HFFc6 (cell line): ENCODE results near the gene LONP2. TPM values are rescaled to one million over a fixed set of nuclear protein-coding genes. Genes with fewer than 3 reads are reported as not detected.
A peak's percentile ranks its signal among the peaks of the same experiment; 100 is the strongest.

Experiments used
- DNase-seq: peaks from one replicate; pipeline ENCODE4 v3.0.0-alpha.2; 2018
- H3K27ac Mint-ChIP-seq: 2 replicates; pipeline ENCODE4 v1.8.0; 2020; ENCODE audit warnings: mild to moderate bottlenecking, mixed read lengths
- H3K27me3 Mint-ChIP-seq: 2 replicates; pipeline ENCODE4 v1.8.0; 2021; ENCODE audit warnings: mild to moderate bottlenecking, moderate library complexity, mixed read lengths; ENCODE audit not compliant: insufficient read depth
- H3K36me3 Mint-ChIP-seq: 2 replicates; pipeline ENCODE4 v1.8.0; 2021; ENCODE audit warnings: low read depth, mixed read lengths
- H3K4me1 Mint-ChIP-seq: 2 replicates; pipeline ENCODE4 v1.8.0; 2020; ENCODE audit warnings: low read depth, mixed read lengths
- H3K4me3 Mint-ChIP-seq: 2 replicates; pipeline ENCODE4 v1.8.0; 2020; ENCODE audit warnings: mild to moderate bottlenecking, moderate library complexity, mixed read lengths
- H3K9me3 Mint-ChIP-seq: 2 replicates; pipeline ENCODE4 v1.8.0; 2020; ENCODE audit warnings: mild to moderate bottlenecking, mixed read lengths
- total RNA-seq, 6 experiments: library from RNA; stranded (reverse); fragmentation: NEBNext Ultra II Directional; extraction: Animal tissue kit (Norgen Biotek cat#: 25700); gene quantifications; 2 replicates in 1 of 6; 3 replicates in 5 of 6; pipeline ENCODE4 v1.2.3, GENCODE V29; 2021
- TF ChIP-seq, protein P1 (sequence below): fragments of 200-600 bp; sonication (generic); IDR thresholded peaks from 2 replicates; pipeline ENCODE4 v1.5.0; 2021; ENCODE audit warnings: antibody characterized with exemption, mild to moderate bottlenecking

The LONP2 gene
- total RNA-seq, 6 experiments from 2014 or later: 64.3 to 80.1 (median 72.8) TPM

DNA sequence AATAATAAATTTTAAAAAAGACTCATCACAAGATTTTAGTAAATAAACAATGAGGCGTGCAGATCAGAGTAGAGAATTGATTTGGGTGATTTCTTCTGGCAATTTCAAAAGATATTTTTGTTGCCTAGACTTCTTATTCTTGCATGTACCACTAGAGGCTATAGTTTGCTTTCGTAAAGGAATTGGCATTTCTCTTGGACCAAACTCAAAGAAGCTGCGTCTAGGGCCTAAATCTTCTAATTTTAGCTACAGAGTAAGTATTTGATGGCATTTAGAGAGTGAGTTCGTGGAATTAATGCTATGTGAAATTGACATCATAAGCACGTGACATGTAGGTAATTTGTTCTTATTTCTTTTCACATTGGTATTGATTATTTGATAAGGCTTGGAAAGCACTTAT is 27.6 kb downstream of the LONP2 start:
- DNase-seq: peak; percentile 5
- H3K4me3 Mint-ChIP-seq: no peak overlapping the region
- no peak overlapping the region for H3K27ac Mint-ChIP-seq
- no peaks in the 10 kb centered on the region for H3K9me3 Mint-ChIP-seq
- H3K4me1 Mint-ChIP-seq: peaks cover 13% of the 10 kb centered on the region
- no peaks in the 10 kb centered on the region for H3K27me3 Mint-ChIP-seq
- TF ChIP-seq, protein P1, sequence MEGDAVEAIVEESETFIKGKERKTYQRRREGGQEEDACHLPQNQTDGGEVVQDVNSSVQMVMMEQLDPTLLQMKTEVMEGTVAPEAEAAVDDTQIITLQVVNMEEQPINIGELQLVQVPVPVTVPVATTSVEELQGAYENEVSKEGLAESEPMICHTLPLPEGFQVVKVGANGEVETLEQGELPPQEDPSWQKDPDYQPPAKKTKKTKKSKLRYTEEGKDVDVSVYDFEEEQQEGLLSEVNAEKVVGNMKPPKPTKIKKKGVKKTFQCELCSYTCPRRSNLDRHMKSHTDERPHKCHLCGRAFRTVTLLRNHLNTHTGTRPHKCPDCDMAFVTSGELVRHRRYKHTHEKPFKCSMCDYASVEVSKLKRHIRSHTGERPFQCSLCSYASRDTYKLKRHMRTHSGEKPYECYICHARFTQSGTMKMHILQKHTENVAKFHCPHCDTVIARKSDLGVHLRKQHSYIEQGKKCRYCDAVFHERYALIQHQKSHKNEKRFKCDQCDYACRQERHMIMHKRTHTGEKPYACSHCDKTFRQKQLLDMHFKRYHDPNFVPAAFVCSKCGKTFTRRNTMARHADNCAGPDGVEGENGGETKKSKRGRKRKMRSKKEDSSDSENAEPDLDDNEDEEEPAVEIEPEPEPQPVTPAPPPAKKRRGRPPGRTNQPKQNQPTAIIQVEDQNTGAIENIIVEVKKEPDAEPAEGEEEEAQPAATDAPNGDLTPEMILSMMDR: peak; percentile 31
- peaks cover 4% of the 10 kb centered on the region for H3K36me3 Mint-ChIP-seq

DNA sequence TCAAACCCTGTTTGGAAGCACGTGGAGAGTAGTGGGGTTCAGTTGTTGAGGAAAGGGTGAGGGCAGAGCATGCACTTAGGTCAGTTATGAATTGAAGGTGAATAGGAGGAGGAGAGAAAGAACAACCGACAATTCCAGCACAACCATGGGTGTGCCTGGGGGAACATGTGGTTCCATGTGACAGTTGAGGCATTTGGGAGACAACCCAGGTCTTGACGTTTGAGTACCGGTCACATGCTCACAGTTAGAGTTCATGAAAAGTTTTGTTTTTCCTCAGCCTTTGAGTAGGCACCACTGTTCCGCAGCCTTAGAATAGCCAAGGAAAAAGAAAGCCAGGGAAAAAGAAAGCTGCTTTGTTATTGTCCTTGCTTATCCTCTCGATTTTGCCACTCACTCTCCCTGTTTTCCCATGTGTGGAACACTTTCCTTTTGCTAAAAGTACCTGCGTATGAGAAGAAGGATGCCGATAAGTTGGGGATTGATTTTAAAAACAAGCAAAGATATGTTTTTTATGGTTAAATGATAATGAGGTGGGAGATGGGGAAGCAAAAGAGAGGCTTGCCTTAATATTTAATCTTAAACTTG is 28.8 kb downstream of the LONP2 start:
- H3K27ac Mint-ChIP-seq: no peak overlapping the region
- no peak for DNase-seq

DNA sequence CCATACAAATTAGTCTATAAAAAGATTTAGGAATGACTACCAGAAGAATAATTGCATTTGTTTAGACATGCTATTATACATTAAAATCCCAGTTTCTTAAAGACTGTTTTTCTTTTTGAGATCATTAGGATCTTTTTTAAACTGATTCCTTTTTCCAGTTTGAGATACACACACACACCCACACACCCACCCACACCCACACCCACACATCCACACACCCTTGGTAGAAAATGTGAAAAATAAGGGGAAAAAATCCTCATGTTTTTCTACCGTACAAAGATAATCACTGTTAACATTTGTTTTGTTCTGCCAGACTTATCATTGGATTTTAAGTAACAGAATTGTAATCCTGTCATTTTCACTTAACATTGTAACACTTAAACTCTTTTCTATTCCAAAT is 30.4 kb downstream of the LONP2 start:
- H3K4me3 Mint-ChIP-seq: no peak overlapping the region
- TF ChIP-seq, protein P1: no peak
- H3K27me3 Mint-ChIP-seq: no peaks in the 10 kb centered on the region
- peaks cover 23% of the 10 kb centered on the region for H3K36me3 Mint-ChIP-seq
- no peak for DNase-seq
- no peak overlapping the region for H3K27ac Mint-ChIP-seq
- H3K9me3 Mint-ChIP-seq: no peaks in the 10 kb centered on the region
- peaks cover 13% of the 10 kb centered on the region for H3K4me1 Mint-ChIP-seq

More for the DNA sequence above, 28.8 kb downstream of the LONP2 start:
- no peaks in the 10 kb centered on the region for H3K27me3 Mint-ChIP-seq
- H3K9me3 Mint-ChIP-seq: no peaks in the 10 kb centered on the region
- peaks cover 14% of the 10 kb centered on the region for H3K36me3 Mint-ChIP-seq
- TF ChIP-seq, protein P1: no peak
- H3K4me3 Mint-ChIP-seq: no peak overlapping the region
- peaks cover 13% of the 10 kb centered on the region for H3K4me1 Mint-ChIP-seq

DNA sequence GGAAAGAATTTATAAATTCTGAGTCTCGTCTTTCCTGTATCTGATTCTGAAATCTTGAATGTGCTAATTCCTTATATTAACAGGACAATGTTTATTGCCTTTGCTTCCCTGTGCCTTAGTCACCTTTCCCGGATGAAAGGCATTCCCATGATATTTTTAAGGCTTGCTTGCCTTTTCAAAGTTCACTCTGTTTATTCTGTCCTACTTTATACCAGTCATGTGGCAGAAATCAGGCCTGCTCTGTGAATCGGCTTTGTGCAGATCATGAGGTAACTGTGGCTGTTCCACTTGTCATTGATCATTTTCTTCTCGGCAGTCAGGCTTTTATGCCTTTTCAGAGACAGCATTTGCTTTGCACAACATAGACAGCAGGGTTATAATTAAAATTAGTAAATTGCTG is 32.0 kb downstream of the LONP2 start:
- peak overlapping the region; percentile 23; the same call in 1 of the 2 replicates for H3K27ac Mint-ChIP-seq

GRCh38 chr16:48277158-48277557 is 33.1 kb downstream of the LONP2 start:
- Mint-ChIP-seq H3K9me3 (no peaks in the 10 kb centered on the region), H3K36me3 (peaks cover 18% of the 10 kb centered on the region), H3K4me3 (no peak overlapping the region), H3K4me1 (peaks cover 13% of the 10 kb centered on the region), H3K27ac (no peak overlapping the region), H3K27me3 (no peaks in the 10 kb centered on the region)
- no peak for DNase-seq
- TF ChIP-seq, protein P1: no peak

More for the DNA sequence above, 32.0 kb downstream of the LONP2 start:
- H3K36me3 Mint-ChIP-seq: peaks cover 18% of the 10 kb centered on the region
- TF ChIP-seq, protein P1: no peak
- H3K27me3 Mint-ChIP-seq: no peaks in the 10 kb centered on the region
- H3K4me3 Mint-ChIP-seq: no peak overlapping the region
- peak; percentile 25 for DNase-seq
- H3K9me3 Mint-ChIP-seq: no peaks in the 10 kb centered on the region
- H3K4me1 Mint-ChIP-seq: peaks cover 13% of the 10 kb centered on the region
